ENCODE results near the gene BAIAP2L2.
"Not testable (repeated sequence)": the region's sequence is repeated elsewhere in the genome, so short reads cannot be mapped to it uniquely, and the experiment has no call there.

The BAIAP2L2 gene

GRCh38 chr22:38038426-38038825 lies 72.1 kb downstream of the BAIAP2L2 start:
- ChIA-PET CTCF (interaction anchor here (1.4 to 4.8 kb wide), 2 partner anchors 10 to 15 kb away, joined by 4 to 39 read pairs; no protein-coding TSS in a partner anchor), POLR2A (no interaction called here)
- no peak overlapping the region for H3K4me3 ChIP-seq (ENCODE audit: low read depth, low read length)
- no peak for TF ChIP-seq CTCF (IDR thresholded peaks at IDR 0.05; ENCODE audit: insufficient read depth, low read length, missing control alignments)
- DNase-seq (ENCODE audit: low read depth, low spot score) = no peak

GRCh38 chr22:38037367-38038150 lies 72.9 kb downstream of the BAIAP2L2 start:
- DNase-seq (ENCODE audit: low read depth, low spot score); H3K4me3 ChIP-seq (ENCODE audit: low read depth, low read length); POLR2A ChIA-PET: not testable (repeated sequence)
- CTCF ChIA-PET = interaction anchor here (1.4 to 4.8 kb wide), 2 partner anchors 11 to 16 kb away, joined by 4 to 39 read pairs; no protein-coding TSS in a partner anchor

GRCh38 chr22:38036392-38037062 lies 74.0 kb downstream of the BAIAP2L2 start:
- CTCF ChIA-PET = interaction anchor here (0.6 to 4.8 kb wide), 2 partner anchors 17 to 172 kb away, joined by 3 to 39 read pairs; no protein-coding TSS in a partner anchor

GRCh38 chr22:38035530-38035885 lies 75.0 kb downstream of the BAIAP2L2 start:
- POLR2A ChIA-PET = no interaction called here
- CTCF ChIA-PET = interaction anchor here (2.3 to 4.8 kb wide), 2 partner anchors 14 to 18 kb away, joined by 8 to 39 read pairs; no protein-coding TSS in a partner anchor
- DNase-seq (ENCODE audit: low read depth, low spot score) = no peak
- no peak for TF ChIP-seq CTCF (IDR thresholded peaks at IDR 0.05; ENCODE audit: insufficient read depth, low read length, missing control alignments)
- no peak overlapping the region for H3K4me3 ChIP-seq (ENCODE audit: low read depth, low read length)

More at GRCh38 chr22:38036392-38037062, 74.0 kb downstream of the BAIAP2L2 start:
- POLR2A ChIA-PET = no interaction called here
- no peak for DNase-seq (ENCODE audit: low read depth, low spot score)
- no peak overlapping the region for H3K4me3 ChIP-seq (ENCODE audit: low read depth, low read length)
- no peak for TF ChIP-seq CTCF (IDR thresholded peaks at IDR 0.05; ENCODE audit: insufficient read depth, low read length, missing control alignments)
